A673 (cell line): ENCODE data around the gene HARS2. TPM values are rescaled to one million over a fixed set of nuclear protein-coding genes. Genes with fewer than 3 reads are reported as not detected.

Experiments
- BruUV-seq: library from RNA; stranded (reverse); fragments of 400-500 nt; replicated peaks from 2 replicates; lab custom pipeline; 2021; lab: Mats Ljungman, UMichigan
- CTCF ChIA-PET: fragments of 300-600 bp; sonication (Branson Sonifier 250); formaldehyde crosslinking; loops from one replicate; lab custom pipeline; 2022; ENCODE audit warnings: antibody characterized with exemption; lab: Charles Lee
- POLR2A ChIA-PET: fragments of 300-600 bp; sonication (Branson Sonifier 250); formaldehyde crosslinking; loops from one replicate; lab custom pipeline; 2022; ENCODE audit warnings: antibody characterized with exemption; ENCODE audit not compliant: low non-redundant PET; lab: Charles Lee
- DNase-seq: peaks from one replicate; pipeline ENCODE4 v3.0.0-alpha.2; 2015; ENCODE audit warnings: low spot score
- H3K27ac ChIP-seq: fragments of 200-600 bp; sonication (generic); 2 replicates; pipeline ENCODE4 v1.5.1; 2016; ENCODE audit warnings: mixed run types, low read depth, mild to moderate bottlenecking, mixed read lengths, antibody characterized with exemption, low read length; ENCODE audit not compliant: poor library complexity, severe bottlenecking
- H3K27me3 ChIP-seq: fragments of 200-600 bp; sonication (generic); replicated peaks from 2 replicates; pipeline ENCODE4 v1.6.1; 2017; ENCODE audit warnings: mixed run types, low read depth, mild to moderate bottlenecking, mixed read lengths, antibody characterized with exemption, low read length; ENCODE audit not compliant: insufficient read depth, poor library complexity
- H3K36me3 ChIP-seq: fragments of 200-600 bp; sonication (generic); 2 replicates; pipeline ENCODE4 v1.6.1; 2016; ENCODE audit warnings: mixed run types, mild to moderate bottlenecking, mixed read lengths, antibody characterized with exemption, low read length; ENCODE audit not compliant: insufficient read depth, poor library complexity, severe bottlenecking
- H3K4me1 ChIP-seq: fragments of 200-600 bp; sonication (generic); 2 replicates; pipeline ENCODE4 v1.6.1; 2017; ENCODE audit warnings: mixed run types, mild to moderate bottlenecking, mixed read lengths, antibody characterized with exemption, low read length; ENCODE audit not compliant: insufficient read depth, poor library complexity, severe bottlenecking
- H3K4me3 ChIP-seq: fragments of 200-600 bp; sonication (generic); 2 replicates; pipeline ENCODE4 v1.5.1; 2016; ENCODE audit warnings: low read depth, mixed run types, mild to moderate bottlenecking, mixed read lengths, low read length; ENCODE audit not compliant: poor library complexity, severe bottlenecking
- H3K9me3 ChIP-seq: fragments of 200-600 bp; sonication (generic); 2 replicates; pipeline ENCODE4 v1.6.1; 2016; ENCODE audit warnings: mixed run types, low read depth, mild to moderate bottlenecking, mixed read lengths, antibody characterized with exemption, low read length; ENCODE audit not compliant: poor library complexity, severe bottlenecking
- CTCF ChIP-seq: fragments of 300-800, 200-600 bp; sonication (generic); conservative IDR thresholded peaks from 2 replicates; pipeline ENCODE4 v1.5.1; 2017; ENCODE audit warnings: low read depth, mild to moderate bottlenecking, antibody characterized with exemption, low read length, moderate library complexity, mixed read lengths
- EZH2 ChIP-seq: fragments of 200-600 bp; sonication (generic); IDR thresholded peaks from 2 replicates; pipeline ENCODE4 v1.6.1; 2017; ENCODE audit warnings: borderline replicate concordance, low read depth, mild to moderate bottlenecking, mixed read lengths, antibody characterized with exemption, low read length; ENCODE audit not compliant: poor library complexity, severe bottlenecking
- intact Hi-C: fragments of 100-400 bp; cut with micrococcal nuclease; formaldehyde crosslinking; loops from one replicate; pipeline ENCODE4 v1.10.0; 2022; ENCODE audit not compliant: unreplicated experiment
- total RNA-seq: library from RNA; stranded (reverse); gene quantifications from 2 replicates; pipeline ENCODE4 v1.2.3, GENCODE V29; 2021

The HARS2 gene
- total RNA-seq, 1 experiment from 2014 or later, result 33.0 TPM

GRCh38 chr5:140725799-140726471 lies 34.7 kb downstream of the HARS2 start:
- no peak for TF ChIP-seq CTCF
- BruUV-seq, result no TSS peak
- Histone ChIP-seq H3K27me3 (no peaks in the 10 kb centered on the region), H3K4me1 (no peaks in the 10 kb centered on the region), H3K27ac (no peak overlapping the region), H3K4me3 (peak overlapping the region; percentile 35), H3K9me3 (no peaks in the 10 kb centered on the region), H3K36me3 (no peaks in the 10 kb centered on the region)
- CTCF ChIA-PET, result interaction anchor here (1.0 kb wide), 1 partner anchor 363 kb away, joined by 3 read pairs; no protein-coding TSS in a partner anchor
- DNase-seq, result peak; percentile 87
- POLR2A ChIA-PET, result no interaction called here
- intact Hi-C loops, result no loop called here

GRCh38 chr5:140733098-140733497 lies 41.8 kb downstream of the HARS2 start:
- ChIA-PET POLR2A (no interaction called here), CTCF (no interaction called here)
- Histone ChIP-seq H3K27ac (no peak overlapping the region), H3K36me3 (no peaks in the 10 kb centered on the region), H3K27me3 (no peaks in the 10 kb centered on the region), H3K4me3 (no peak overlapping the region), H3K4me1 (no peaks in the 10 kb centered on the region), H3K9me3 (no peaks in the 10 kb centered on the region)
- intact Hi-C loops, result no loop called here
- TF ChIP-seq CTCF, result no peak
- no peak for TF ChIP-seq EZH2
- BruUV-seq, result no TSS peak
- no peak for DNase-seq

- H3K4me3 ChIP-seq, result no peak overlapping the region
- H3K36me3 ChIP-seq, result no peaks in the 10 kb centered on the region
- TF ChIP-seq EZH2, result no peak
- TF ChIP-seq CTCF, result peak; percentile 32; the same call in 1 of the 2 replicates
- no peak overlapping the region for H3K27ac ChIP-seq
- no peaks in the 10 kb centered on the region for H3K9me3 ChIP-seq
- H3K4me1 ChIP-seq, result no peaks in the 10 kb centered on the region
- intact Hi-C loops, result no loop called here
- peak; percentile 18 for DNase-seq
- POLR2A ChIA-PET, result interaction anchor here (0.6 kb wide), 1 partner anchor 139 kb away, joined by 3 read pairs; no protein-coding TSS in a partner anchor
- no peaks in the 10 kb centered on the region for H3K27me3 ChIP-seq
- CTCF ChIA-PET, result no interaction called here
- no TSS peak for BruUV-seq
Measured at GRCh38 chr5:140734354-140734753, 43.1 kb downstream of the HARS2 start.
